Activated CD8-positive, alpha-beta memory T cell treated with anti-CD3 and anti-CD28 coated beads, Interleukin-2, amount 10 ng/mL, durations not matched to agents 7 days and 5 days (primary cell): ENCODE data around the gene TBX10. TPM values are rescaled to one million over a fixed set of nuclear protein-coding genes. Genes with fewer than 3 reads are reported as not detected.
A peak's percentile ranks its signal among the peaks of the same experiment; 100 is the strongest.
"Not testable (repeated sequence)": the region's sequence is repeated elsewhere in the genome, so short reads cannot be mapped to it uniquely, and the experiment has no call there.

Source experiments
- ATAC-seq: fragments of 150-1000 bp; cut with Tn5 transposase; one replicate; pipeline ENCODE4 v1.10.0; 2021; ENCODE audit warnings: moderate library complexity
- CTCF ChIA-PET: fragments of 350-600 bp; sonication (Branson Sonifier 250); formaldehyde crosslinking; loops from one replicate; lab custom pipeline; 2021; ENCODE audit warnings: antibody characterized with exemption; lab: Charles Lee
- DNase-seq: peaks from one replicate; pipeline ENCODE4 v3.0.0-alpha.2; 2020
- H3K27ac Mint-ChIP-seq: one replicate; pipeline ENCODE4 v1.8.0; 2021; ENCODE audit warnings: mild to moderate bottlenecking, mixed read lengths
- H3K27me3 Mint-ChIP-seq: one replicate; pipeline ENCODE4 v1.8.0; 2021; ENCODE audit warnings: mixed read lengths
- H3K36me3 Mint-ChIP-seq: one replicate; pipeline ENCODE4 v1.8.0; 2021; ENCODE audit warnings: mild to moderate bottlenecking, mixed read lengths
- H3K4me1 Mint-ChIP-seq: one replicate; pipeline ENCODE4 v1.8.0; 2021; ENCODE audit warnings: mixed read lengths
- H3K4me3 Mint-ChIP-seq: one replicate; pipeline ENCODE4 v1.8.0; 2021; ENCODE audit warnings: mild to moderate bottlenecking, moderate library complexity, mixed read lengths
- H3K9me3 Mint-ChIP-seq: one replicate; pipeline ENCODE4 v1.8.0; 2022; ENCODE audit warnings: low read depth, mixed read lengths
- total RNA-seq, 2 experiments: library from RNA; stranded (reverse); gene quantifications; one replicate each; pipeline ENCODE4 v1.2.3, GENCODE V29; 2021

The TBX10 gene
- total RNA-seq, 2 experiments from 2014 or later: not detected

GRCh38 chr11:67662142-67662834 is 22.7 kb upstream of the TBX10 start:
- DNase-seq (no peak), ATAC-seq (no peak)
- Mint-ChIP-seq H3K9me3 (no peaks in the 10 kb centered on the region), H3K27ac (no peak overlapping the region), H3K4me3 (no peak overlapping the region), H3K36me3 (peaks cover 2% of the 10 kb centered on the region), H3K4me1 (peaks cover 12% of the 10 kb centered on the region), H3K27me3 (no peaks in the 10 kb centered on the region)
- CTCF ChIA-PET: interaction anchor here (9.2 to 10.0 kb wide), 2 partner anchors 15 to 32 kb away, joined by 111 to 132 read pairs; partner anchors contain the start of genes ACY3 and NUDT8

DNA sequence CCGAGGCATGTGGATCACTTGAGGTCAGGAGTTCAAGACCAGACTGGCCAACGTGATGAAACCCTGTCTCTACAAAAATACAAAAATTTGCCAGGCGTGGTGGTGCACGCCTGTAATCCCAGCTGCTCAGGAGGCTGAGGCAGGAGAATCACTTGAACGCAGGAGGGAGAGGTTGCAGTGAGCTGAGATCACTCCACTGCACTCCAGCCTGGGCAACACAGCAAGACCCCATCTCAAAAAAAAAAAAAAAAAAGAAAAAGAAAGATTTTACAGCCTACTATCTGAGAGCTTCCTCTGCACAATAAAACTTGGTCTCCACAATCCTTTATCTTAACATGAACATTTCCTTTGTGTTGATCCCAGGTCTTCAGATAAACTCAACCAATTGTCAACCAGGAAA is 21.2 kb upstream of the TBX10 start:
- H3K4me1 Mint-ChIP-seq: peaks cover 17% of the 10 kb centered on the region
- H3K27ac Mint-ChIP-seq, H3K4me3 Mint-ChIP-seq, H3K27me3 Mint-ChIP-seq, DNase-seq, ATAC-seq, H3K36me3 Mint-ChIP-seq, H3K9me3 Mint-ChIP-seq: not testable (repeated sequence)
- CTCF ChIA-PET: interaction anchor here (0.7 to 10.0 kb wide), 5 partner anchors 12 to 46 kb away, joined by 3 to 132 read pairs (median 4); partner anchors contain the start of genes ACY3 and NUDT8

- H3K36me3 Mint-ChIP-seq: peaks cover 11% of the 10 kb centered on the region
- peaks cover 17% of the 10 kb centered on the region for H3K4me1 Mint-ChIP-seq
- not testable (repeated sequence) for H3K9me3 Mint-ChIP-seq, ATAC-seq, H3K27me3 Mint-ChIP-seq, DNase-seq, H3K27ac Mint-ChIP-seq, H3K4me3 Mint-ChIP-seq
- CTCF ChIA-PET: interaction anchor here (0.6 to 10.0 kb wide), 14 partner anchors 13 to 96 kb away, joined by 3 to 132 read pairs (median 4); partner anchors contain the start of genes ACY3 and NUDT8
Measured at GRCh38 chr11:67659651-67660165, 20.1 kb upstream of the TBX10 start.

DNA sequence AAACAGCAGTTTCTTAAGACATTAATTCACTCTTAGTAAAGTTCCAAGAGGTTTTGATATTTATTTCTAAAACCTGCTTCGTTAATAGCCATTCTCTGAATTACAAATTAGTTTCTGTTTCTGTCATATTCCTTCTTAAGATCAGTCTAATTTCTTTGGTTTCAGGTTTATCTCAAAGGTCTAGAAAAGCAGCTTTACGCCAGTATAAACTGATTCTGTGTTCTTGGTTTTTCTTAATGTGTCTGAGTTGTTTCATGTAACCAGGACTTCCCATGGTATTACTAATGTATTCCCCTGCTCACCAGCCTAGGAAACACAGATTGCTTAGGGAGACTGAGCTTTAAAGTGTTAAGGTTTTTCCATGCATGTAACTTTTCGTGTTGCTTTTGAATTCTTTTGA is 17.7 kb upstream of the TBX10 start:
- ATAC-seq: no peak
- Mint-ChIP-seq H3K4me3 (no peak overlapping the region), H3K9me3 (peaks cover 6% of the 10 kb centered on the region), H3K27me3 (peaks cover 2% of the 10 kb centered on the region), H3K36me3 (peaks cover 11% of the 10 kb centered on the region), H3K27ac (peak overlapping the region; percentile 68), H3K4me1 (peaks cover 17% of the 10 kb centered on the region)
- CTCF ChIA-PET: interaction anchor here (1.1 to 10.0 kb wide), 5 partner anchors 10 to 43 kb away, joined by 3 to 132 read pairs (median 7); partner anchors contain the start of genes ACY3 and NUDT8
- no peak for DNase-seq

GRCh38 chr11:67656278-67656922 is 16.8 kb upstream of the TBX10 start:
- H3K9me3 Mint-ChIP-seq: peaks cover 6% of the 10 kb centered on the region
- peak overlapping the region; percentile 68 for H3K27ac Mint-ChIP-seq
- H3K4me1 Mint-ChIP-seq: peaks cover 18% of the 10 kb centered on the region
- ATAC-seq (no peak), DNase-seq (no peak)
- H3K27me3 Mint-ChIP-seq: peaks cover 2% of the 10 kb centered on the region
- H3K36me3 Mint-ChIP-seq: peaks cover 11% of the 10 kb centered on the region
- CTCF ChIA-PET: interaction anchor here (1.0 to 10.0 kb wide), 5 partner anchors 9 to 42 kb away, joined by 3 to 132 read pairs (median 7); partner anchors contain the start of genes ACY3 and NUDT8
- H3K4me3 Mint-ChIP-seq: no peak overlapping the region

GRCh38 chr11:67654225-67654624 is 14.7 kb upstream of the TBX10 start:
- Mint-ChIP-seq H3K27me3 (peaks cover 2% of the 10 kb centered on the region), H3K9me3 (peaks cover 6% of the 10 kb centered on the region), H3K36me3 (peaks cover 11% of the 10 kb centered on the region), H3K4me3 (no peak overlapping the region), H3K4me1 (peaks cover 33% of the 10 kb centered on the region), H3K27ac (no peak overlapping the region)
- CTCF ChIA-PET: interaction anchor here (9.2 to 10.0 kb wide), 2 partner anchors 7 to 24 kb away, joined by 111 to 132 read pairs; partner anchors contain the start of genes ACY3 and NUDT8
- DNase-seq (no peak), ATAC-seq (no peak)

GRCh38 chr11:67652965-67653845 is 13.6 kb upstream of the TBX10 start:
- peaks cover 11% of the 10 kb centered on the region for H3K36me3 Mint-ChIP-seq
- H3K4me1 Mint-ChIP-seq: peaks cover 38% of the 10 kb centered on the region
- H3K27me3 Mint-ChIP-seq: peaks cover 2% of the 10 kb centered on the region
- DNase-seq (no peak), ATAC-seq (no peak)
- no peak overlapping the region for H3K4me3 Mint-ChIP-seq
- H3K9me3 Mint-ChIP-seq: peaks cover 6% of the 10 kb centered on the region
- CTCF ChIA-PET: interaction anchor here (9.2 kb wide), 1 partner anchor 23 kb away, joined by 157 read pairs; the partner anchor contains the start of gene NUDT8
- H3K27ac Mint-ChIP-seq: no peak overlapping the region

- Mint-ChIP-seq H3K27me3 (peaks cover 2% of the 10 kb centered on the region), H3K4me3 (no peak overlapping the region), H3K36me3 (peaks cover 8% of the 10 kb centered on the region), H3K9me3 (peaks cover 6% of the 10 kb centered on the region), H3K4me1 (peaks cover 40% of the 10 kb centered on the region), H3K27ac (no peak overlapping the region)
- CTCF ChIA-PET: interaction anchor here (0.6 to 9.9 kb wide), 6 partner anchors 6 to 38 kb away, joined by 3 to 157 read pairs (median 4); partner anchors contain the start of genes NUDT8 and TBX10
- DNase-seq (no peak), ATAC-seq (no peak)
Measured at GRCh38 chr11:67651976-67652781, 12.6 kb upstream of the TBX10 start.

- ATAC-seq (peak; percentile 37), DNase-seq (peak; percentile 61)
- H3K27me3 Mint-ChIP-seq: peaks cover 2% of the 10 kb centered on the region
- no peaks in the 10 kb centered on the region for H3K36me3 Mint-ChIP-seq
- H3K27ac Mint-ChIP-seq: peak overlapping the region; percentile 89
- peaks cover 52% of the 10 kb centered on the region for H3K4me1 Mint-ChIP-seq
- CTCF ChIA-PET: interaction anchor here (0.8 to 9.9 kb wide), 7 partner anchors 9 to 73 kb away, joined by 3 to 157 read pairs (median 3); partner anchors contain the start of gene NUDT8
- H3K4me3 Mint-ChIP-seq: peak overlapping the region; percentile 80
- H3K9me3 Mint-ChIP-seq: peaks cover 3% of the 10 kb centered on the region
Measured at GRCh38 chr11:67649634-67650510, 10.3 kb upstream of the TBX10 start.

- Mint-ChIP-seq H3K36me3 (no peaks in the 10 kb centered on the region), H3K27ac (peak overlapping the region; percentile 89), H3K4me1 (peaks cover 54% of the 10 kb centered on the region), H3K27me3 (peaks cover 2% of the 10 kb centered on the region), H3K9me3 (peaks cover 2% of the 10 kb centered on the region), H3K4me3 (peak overlapping the region; percentile 21)
- ATAC-seq: no peak
- CTCF ChIA-PET: interaction anchor here (0.6 to 9.9 kb wide), 8 partner anchors 9 to 138 kb away, joined by 3 to 157 read pairs (median 5); partner anchors contain the start of gene NUDT8
- DNase-seq: no peak
Measured at GRCh38 chr11:67648796-67649613, 9.4 kb upstream of the TBX10 start.
